Measurements from ENCODE around the gene COL6A1. TPM values are rescaled to one million over a fixed set of nuclear protein-coding genes. Genes with fewer than 3 reads are reported as not detected.

COL6A1 gene
- total and polyA plus RNA-seq, 4 donors, result 16.9 to 82.0 (median 35.7) TPM

DNA sequence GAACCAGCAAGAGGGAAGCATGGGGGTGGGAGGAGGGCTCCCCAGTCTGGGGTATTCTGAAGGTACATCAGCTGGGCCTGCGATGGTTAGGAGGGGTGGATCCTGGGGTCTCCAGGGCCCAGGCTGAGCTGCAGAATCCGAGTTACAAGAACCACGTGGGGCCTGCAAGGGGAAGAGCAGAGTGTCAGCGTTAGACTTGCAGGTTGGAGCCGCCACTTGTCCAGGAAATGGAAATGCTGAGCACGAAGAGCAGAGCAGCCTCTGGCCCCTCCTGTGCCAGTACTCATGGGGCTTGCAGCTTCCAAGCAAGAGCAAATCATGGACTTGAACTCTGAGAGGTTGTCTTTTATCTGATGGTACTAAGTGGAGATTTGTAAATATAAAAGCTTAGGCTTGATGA lies 47.5 kb upstream of the COL6A1 start:
- Histone ChIP-seq H3K4me3 (ENCODE audit: low read depth in 1 of 3, low read length in 3 of 3) (no peak overlapping the region), H3K36me3 (ENCODE audit: control insufficient read depth in 4 of 4, insufficient read depth in 3 of 4, low read depth in 1 of 4, low read length in 3 of 4) (no peaks in the 10 kb centered on the region), H3K27ac (ENCODE audit: low read depth in 1 of 2, low read length in 2 of 2) (no peak overlapping the region), H3K27me3 (ENCODE audit: control insufficient read depth in 4 of 4, insufficient read depth in 4 of 4, low read length in 3 of 4) (no peaks in the 10 kb centered on the region), H3K9me3 (ENCODE audit: control insufficient read depth in 4 of 4, low read length in 3 of 4) (peaks cover 0 to 4% (median 0%) of the 10 kb centered on the region in 4 donors), H3K9ac (ENCODE audit: low read depth in 1 of 2, low read length in 2 of 2) (no peak overlapping the region), H3K4me1 (ENCODE audit: control insufficient read depth in 4 of 4, insufficient read depth in 4 of 4, low read length in 3 of 4) (no peaks in the 10 kb centered on the region)
- no peak for DNase-seq (ENCODE audit: low spot score)
- TF ChIP-seq, protein P1, sequence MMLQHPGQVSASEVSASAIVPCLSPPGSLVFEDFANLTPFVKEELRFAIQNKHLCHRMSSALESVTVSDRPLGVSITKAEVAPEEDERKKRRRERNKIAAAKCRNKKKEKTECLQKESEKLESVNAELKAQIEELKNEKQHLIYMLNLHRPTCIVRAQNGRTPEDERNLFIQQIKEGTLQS (IDR thresholded peaks at IDR 0.05), result no peak
- WGBS, result 78% methylated on average over 6 of the region's 6 CpGs

DNA sequence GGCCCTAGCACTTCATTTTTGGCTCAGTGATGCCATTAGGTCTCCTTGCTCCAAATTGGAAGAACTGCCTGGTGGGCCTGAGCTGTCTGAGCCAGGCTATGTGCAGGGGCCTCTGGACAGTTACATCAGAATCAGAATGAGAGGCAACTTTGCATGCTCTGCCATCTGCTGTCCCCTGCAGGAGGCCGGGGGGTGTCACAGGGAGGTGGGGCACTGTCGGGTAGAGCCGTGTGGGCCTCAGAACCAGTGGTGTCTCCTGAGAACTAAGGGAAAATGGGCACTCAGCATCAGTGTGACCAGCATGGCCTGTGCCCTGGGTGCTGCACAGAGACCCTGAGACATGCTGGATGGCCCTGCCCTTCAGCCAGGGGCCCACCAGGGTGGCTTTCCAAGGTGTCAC lies 47.0 kb upstream of the COL6A1 start:
- Histone ChIP-seq H3K4me3 (ENCODE audit: low read depth in 1 of 3, low read length in 3 of 3) (no peak overlapping the region), H3K4me1 (ENCODE audit: control insufficient read depth in 4 of 4, insufficient read depth in 4 of 4, low read length in 3 of 4) (no peaks in the 10 kb centered on the region), H3K9ac (ENCODE audit: low read depth in 1 of 2, low read length in 2 of 2) (no peak overlapping the region), H3K36me3 (ENCODE audit: control insufficient read depth in 4 of 4, insufficient read depth in 3 of 4, low read depth in 1 of 4, low read length in 3 of 4) (no peaks in the 10 kb centered on the region), H3K9me3 (ENCODE audit: control insufficient read depth in 4 of 4, low read length in 3 of 4) (peaks cover 0 to 4% (median 0%) of the 10 kb centered on the region in 4 donors), H3K27me3 (ENCODE audit: control insufficient read depth in 4 of 4, insufficient read depth in 4 of 4, low read length in 3 of 4) (no peaks in the 10 kb centered on the region), H3K27ac (ENCODE audit: low read depth in 1 of 2, low read length in 2 of 2) (no peak overlapping the region)
- TF ChIP-seq HNF4A (conservative IDR thresholded peaks at IDR 0.05) (no peak), FOXA1 (IDR thresholded peaks at IDR 0.05) (no peak), CTCF (IDR thresholded peaks at IDR 0.05; ENCODE audit: low read depth, low read length, missing input control) (no peak), RXRA (IDR thresholded peaks at IDR 0.05) (no peak), MAX (IDR thresholded peaks at IDR 0.05) (no peak)
- TF ChIP-seq, protein P1 (IDR thresholded peaks at IDR 0.05), result no peak
- 68% methylated on average over 3 of the region's 3 CpGs for WGBS
- DNase-seq (ENCODE audit: low spot score), result no peak

DNA sequence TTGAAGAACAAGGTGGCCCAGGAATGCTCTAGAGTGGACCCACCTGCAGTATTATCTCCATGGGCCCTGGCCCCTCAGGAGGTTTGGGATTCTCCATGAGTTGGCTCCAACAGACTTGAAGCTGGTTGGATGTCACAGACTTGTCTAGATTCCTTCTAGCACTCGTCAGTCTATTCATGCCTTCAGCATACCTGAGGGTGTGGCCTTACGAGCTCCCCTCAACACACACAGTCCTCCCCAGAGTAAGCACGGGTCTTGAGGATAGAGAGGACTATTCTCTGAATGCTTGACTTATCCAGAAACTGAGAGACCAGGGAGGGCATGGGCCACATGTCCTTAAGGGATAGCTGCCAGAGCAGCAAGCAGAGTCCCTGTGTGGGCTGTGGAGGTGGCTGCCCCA lies 45.9 kb upstream of the COL6A1 start:
- Histone ChIP-seq H3K4me3 (ENCODE audit: low read depth in 1 of 3, low read length in 3 of 3) (no peak overlapping the region), H3K9me3 (ENCODE audit: control insufficient read depth in 4 of 4, low read length in 3 of 4) (peaks cover 0 to 4% (median 0%) of the 10 kb centered on the region in 4 donors), H3K4me1 (ENCODE audit: control insufficient read depth in 4 of 4, insufficient read depth in 4 of 4, low read length in 3 of 4) (no peaks in the 10 kb centered on the region), H3K27me3 (ENCODE audit: control insufficient read depth in 4 of 4, insufficient read depth in 4 of 4, low read length in 3 of 4) (no peaks in the 10 kb centered on the region), H3K36me3 (ENCODE audit: control insufficient read depth in 4 of 4, insufficient read depth in 3 of 4, low read depth in 1 of 4, low read length in 3 of 4) (no peaks in the 10 kb centered on the region), H3K9ac (ENCODE audit: low read depth in 1 of 2, low read length in 2 of 2) (no peak overlapping the region), H3K27ac (ENCODE audit: low read depth in 1 of 2, low read length in 2 of 2) (no peak overlapping the region)
- TF ChIP-seq RAD21 (IDR thresholded peaks at IDR 0.05) (no peak), FOXA1 (IDR thresholded peaks at IDR 0.05) (no peak), CTCF (IDR thresholded peaks at IDR 0.05; ENCODE audit: low read depth, low read length, missing input control) (no peak), SP1 (IDR thresholded peaks at IDR 0.05) (no peak), GABPA (IDR thresholded peaks at IDR 0.05 in 1 of 2, conservative IDR thresholded peaks at IDR 0.05 in 1 of 2) (no peak), HNF4G (IDR thresholded peaks at IDR 0.05) (no peak), RXRA (IDR thresholded peaks at IDR 0.05) (no peak), JUND (IDR thresholded peaks at IDR 0.05) (no peak)
- TF ChIP-seq, protein P2, sequence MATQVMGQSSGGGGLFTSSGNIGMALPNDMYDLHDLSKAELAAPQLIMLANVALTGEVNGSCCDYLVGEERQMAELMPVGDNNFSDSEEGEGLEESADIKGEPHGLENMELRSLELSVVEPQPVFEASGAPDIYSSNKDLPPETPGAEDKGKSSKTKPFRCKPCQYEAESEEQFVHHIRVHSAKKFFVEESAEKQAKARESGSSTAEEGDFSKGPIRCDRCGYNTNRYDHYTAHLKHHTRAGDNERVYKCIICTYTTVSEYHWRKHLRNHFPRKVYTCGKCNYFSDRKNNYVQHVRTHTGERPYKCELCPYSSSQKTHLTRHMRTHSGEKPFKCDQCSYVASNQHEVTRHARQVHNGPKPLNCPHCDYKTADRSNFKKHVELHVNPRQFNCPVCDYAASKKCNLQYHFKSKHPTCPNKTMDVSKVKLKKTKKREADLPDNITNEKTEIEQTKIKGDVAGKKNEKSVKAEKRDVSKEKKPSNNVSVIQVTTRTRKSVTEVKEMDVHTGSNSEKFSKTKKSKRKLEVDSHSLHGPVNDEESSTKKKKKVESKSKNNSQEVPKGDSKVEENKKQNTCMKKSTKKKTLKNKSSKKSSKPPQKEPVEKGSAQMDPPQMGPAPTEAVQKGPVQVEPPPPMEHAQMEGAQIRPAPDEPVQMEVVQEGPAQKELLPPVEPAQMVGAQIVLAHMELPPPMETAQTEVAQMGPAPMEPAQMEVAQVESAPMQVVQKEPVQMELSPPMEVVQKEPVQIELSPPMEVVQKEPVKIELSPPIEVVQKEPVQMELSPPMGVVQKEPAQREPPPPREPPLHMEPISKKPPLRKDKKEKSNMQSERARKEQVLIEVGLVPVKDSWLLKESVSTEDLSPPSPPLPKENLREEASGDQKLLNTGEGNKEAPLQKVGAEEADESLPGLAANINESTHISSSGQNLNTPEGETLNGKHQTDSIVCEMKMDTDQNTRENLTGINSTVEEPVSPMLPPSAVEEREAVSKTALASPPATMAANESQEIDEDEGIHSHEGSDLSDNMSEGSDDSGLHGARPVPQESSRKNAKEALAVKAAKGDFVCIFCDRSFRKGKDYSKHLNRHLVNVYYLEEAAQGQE (IDR thresholded peaks at IDR 0.05), result no peak
- WGBS, result 76% methylated on average over 3 of the region's 3 CpGs
- DNase-seq (ENCODE audit: low spot score), result no peak
